HG03066 (cell line): ENCODE data around the gene REV3L.
"Not testable (repeated sequence)": the region's sequence is repeated elsewhere in the genome, so short reads cannot be mapped to it uniquely, and the experiment has no call there.

ENCODE experiments used
- ATAC-seq: cut with Tn5 transposase; IDR thresholded peaks from one replicate; pipeline ENCODE4 v1.9.1; 2021; ENCODE audit warnings: low read depth; ENCODE audit not compliant: unreplicated experiment

The REV3L gene

DNA sequence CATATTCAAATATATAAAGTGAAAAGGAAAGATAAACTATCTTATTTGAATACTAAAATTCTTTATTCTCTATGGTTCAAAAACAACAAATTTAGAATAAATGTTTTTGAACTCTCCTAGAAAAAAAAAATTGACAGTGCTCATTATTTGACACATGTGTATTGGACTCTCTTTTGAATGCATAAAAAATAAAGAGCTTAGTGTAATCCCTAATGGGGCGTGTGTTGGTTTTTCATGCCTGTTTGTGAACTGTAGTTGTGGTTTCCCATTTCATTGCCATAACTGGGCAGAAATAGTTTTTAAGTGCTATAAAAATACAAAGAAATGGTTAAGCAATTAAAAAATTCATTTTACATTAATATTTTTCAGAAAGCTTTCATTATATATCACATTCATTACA lies 101.3 kb downstream of the REV3L start:
- no peak for ATAC-seq

DNA sequence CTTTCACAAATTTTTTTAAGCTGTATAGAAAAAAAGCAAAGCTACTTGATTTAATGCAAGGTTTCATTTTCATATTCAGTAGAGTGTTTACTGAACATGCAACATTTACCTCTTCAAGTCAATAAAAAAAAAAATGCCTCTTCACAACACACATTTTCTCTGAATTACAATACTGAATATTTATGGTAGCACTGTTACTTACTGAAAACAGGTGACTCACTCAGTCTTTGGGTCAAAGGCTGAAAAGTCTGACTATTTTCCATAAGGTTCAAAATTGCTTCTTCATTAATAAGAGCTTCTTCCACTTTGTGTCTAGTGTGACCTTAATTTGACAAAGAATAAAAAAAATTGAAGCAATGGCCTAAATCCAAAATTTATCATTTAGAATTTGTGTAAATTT lies 101.9 kb downstream of the REV3L start:
- no peak for ATAC-seq

DNA sequence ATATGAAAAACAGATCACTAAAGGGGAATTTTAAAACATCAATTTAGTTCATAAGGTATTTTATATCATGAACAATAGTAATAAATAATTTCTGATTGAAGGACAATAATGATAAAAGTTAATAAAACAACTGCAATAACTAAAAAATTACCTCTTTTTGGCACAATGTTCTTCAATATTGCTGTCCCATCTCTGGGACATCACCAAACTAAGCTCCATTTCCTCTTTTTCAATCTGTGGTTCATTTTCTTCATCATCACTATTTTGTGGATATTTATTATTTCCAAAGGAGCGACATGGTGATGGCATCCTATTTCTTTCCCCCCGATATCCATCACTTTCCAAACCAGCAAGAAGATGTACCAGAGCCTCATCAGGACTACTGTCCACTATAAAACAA lies 103.2 kb downstream of the REV3L start:
- no peak for ATAC-seq

DNA sequence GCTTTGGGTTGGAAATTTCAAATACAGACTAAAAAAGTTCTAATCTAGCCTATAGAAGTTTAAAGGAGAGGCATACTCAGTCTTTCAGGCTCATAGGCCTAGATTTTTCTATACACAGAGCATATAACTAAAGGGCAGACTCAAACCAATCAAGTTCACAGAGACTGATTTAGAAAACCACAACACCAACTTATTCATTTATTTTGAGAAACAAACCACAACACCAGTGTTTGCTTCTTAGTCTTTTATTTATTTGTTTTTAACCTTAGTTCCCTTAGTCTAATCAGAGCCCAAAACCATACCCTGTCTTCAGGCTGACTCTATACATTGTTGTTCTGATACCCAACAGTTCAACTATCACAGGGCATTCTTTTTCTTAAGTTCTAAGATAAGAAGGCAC lies 103.7 kb downstream of the REV3L start:
- no peak for ATAC-seq

DNA sequence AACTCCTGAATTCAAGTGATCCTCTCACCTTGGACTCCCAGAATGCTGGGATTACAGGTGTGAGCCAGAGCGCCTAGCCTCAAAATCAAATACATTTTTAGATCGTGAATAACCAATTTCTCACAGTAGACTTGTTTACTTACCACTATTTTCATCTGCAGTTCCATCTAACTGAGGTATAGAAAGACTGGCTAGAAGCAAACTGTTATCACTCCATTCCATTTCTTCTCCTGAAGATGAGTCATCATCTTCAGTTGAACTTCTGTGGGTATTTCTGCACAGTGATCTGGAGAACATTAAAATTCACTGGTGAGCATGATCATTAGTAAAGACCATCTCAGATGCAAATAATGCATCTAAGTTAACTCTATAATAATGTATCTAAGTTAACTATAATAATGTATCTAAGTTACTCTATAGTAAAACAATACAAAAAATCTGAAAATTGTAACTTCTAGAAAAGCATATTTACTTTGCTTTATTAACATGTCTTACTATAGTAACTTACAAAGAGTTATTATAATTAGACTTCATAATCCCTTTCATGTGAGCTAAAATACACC lies 105.4 kb downstream of the REV3L start:
- ATAC-seq = no peak

DNA sequence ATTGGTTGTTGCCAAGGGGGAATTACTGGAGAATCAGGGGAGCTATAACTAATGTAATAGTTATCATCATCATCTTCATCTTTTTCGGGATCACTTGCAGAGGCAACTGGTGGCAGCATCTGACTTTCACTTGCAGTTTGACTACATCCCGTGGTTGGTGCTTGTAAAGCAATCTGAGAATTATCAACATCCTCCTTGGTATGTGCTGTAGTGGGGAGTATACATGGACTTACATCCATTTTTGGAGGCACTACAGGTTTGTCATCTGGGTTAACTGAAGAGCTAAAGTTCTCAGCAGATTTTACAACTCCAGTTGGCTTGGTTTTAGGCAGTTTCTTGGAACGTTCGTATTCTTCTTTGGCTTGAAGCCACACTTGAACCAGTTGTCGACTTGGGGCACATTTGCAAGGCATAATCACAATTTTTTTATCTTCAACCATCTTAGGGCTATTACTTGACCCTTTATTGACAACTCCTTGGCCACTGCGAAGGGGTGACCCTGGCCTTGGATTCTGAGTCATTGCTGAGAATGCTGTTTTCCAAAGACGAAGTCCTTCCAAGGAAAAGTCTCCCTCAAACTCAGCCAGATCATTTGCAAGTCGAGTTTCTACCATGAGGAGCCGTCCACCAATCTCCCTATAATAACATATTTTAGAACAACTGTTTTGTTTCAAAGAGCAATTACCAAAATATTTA lies 115.5 kb downstream of the REV3L start:
- ATAC-seq = no peak

DNA sequence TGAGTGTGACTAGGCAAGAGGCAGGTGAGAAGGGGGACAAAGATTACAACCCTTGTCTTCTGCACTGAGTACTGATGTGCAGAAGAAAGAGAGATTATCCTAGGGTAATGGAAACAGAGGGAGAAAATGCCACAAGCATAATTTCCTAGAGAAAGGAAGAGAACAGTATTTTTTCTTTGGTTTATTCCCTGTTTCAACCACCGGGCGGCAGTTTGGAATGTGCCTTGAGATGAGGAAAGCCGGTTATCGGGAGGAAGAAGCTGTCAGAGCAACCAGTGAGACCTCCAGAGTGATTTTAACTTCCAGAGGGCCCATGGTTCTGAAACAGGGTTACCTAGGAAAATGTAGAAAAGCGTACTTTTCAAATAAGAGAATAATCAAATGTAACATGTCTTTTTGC lies 121.4 kb downstream of the REV3L start:
- no peak for ATAC-seq

DNA sequence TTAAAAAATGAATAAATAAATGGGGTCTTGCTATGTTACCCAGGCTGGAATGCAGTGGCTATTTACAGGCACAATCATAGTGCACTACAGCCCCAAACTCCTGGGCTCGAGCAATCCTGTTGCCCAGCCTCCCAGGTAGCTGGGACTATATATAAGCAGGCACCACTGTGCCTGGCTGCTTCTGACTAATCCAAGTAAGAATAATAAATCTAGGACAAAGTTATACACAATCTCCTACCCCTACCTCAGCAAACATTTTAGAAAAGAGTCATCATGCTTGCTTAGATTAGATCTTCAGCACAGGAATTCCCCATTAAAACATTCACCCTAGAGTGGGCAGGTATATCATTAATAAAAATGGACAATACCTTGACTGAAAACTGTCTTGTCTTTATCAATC lies 124.6 kb downstream of the REV3L start:
- ATAC-seq = no peak

DNA sequence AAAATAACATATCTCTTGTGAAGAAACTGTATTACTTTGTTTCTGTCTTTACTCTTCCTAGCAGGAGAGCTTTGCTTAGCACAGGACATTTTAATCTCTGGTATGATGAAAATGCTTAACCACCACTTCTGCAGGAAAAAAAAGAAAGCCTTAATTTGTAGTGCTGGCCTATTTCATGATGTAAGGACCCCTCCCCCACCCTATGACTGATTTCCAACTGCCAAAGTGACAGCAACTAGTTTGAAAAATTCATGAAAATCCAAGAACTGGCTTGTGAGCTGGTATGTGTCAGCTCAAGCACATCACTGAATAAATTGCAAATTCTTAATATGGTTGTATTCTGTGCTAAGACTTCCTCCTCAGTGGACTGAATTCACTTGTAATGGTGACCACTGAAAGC lies 125.3 kb downstream of the REV3L start:
- no peak for ATAC-seq

DNA sequence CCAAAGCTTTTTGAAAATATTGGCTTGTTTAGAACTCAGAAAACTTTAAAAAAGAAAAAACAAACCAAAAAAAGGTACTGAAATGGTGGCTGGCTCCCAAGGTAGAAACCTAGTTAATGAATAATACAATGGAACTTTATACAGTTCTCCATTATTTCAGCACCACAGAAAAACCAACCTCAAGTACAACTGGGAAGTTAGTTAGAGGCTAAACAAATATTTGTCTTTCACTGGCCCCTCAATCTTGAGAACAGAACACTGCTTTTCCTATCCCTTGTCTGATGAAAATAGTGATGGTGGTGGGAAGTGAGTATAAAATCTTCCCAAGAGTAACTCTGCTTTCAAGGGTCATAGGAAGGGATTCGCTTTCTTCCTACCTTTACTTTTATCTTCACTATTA lies 126.5 kb downstream of the REV3L start:
- ATAC-seq = no peak

DNA sequence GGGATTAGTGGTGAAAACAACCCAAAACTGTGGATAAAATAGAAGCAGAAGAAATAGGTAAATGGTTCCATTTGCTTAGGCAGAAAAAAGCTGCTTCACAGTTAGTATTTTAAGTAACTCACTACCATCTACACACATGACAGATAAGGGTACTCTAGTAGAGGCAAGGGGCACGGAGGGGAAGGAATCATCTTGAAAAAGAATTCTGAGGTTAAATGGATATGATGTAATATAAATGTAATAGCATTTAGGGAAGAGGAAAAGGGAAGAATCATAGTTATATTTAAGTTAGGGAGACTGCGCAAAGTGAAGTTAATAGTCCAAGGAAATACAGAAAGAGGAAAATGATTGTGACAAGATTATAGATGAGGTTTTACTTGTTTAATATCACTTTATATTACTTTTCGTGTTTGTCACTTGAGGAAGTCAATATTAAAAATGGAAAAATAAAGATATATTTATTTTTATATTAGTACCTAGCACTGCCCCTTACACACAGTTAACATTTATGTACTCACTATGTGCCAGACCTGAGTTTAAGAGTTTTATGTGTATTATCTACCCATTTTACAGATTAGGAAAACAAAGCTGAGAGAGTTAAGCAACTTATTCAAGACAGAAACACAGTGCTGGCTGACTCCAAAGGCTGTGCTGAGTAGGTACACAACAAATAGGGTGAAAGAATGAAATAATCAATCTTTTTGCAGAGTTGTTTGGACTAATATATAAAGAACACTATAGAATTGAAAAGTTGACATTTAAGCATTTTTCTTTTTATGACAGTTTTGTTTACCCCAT lies 128.1 kb downstream of the REV3L start:
- ATAC-seq = no peak

DNA sequence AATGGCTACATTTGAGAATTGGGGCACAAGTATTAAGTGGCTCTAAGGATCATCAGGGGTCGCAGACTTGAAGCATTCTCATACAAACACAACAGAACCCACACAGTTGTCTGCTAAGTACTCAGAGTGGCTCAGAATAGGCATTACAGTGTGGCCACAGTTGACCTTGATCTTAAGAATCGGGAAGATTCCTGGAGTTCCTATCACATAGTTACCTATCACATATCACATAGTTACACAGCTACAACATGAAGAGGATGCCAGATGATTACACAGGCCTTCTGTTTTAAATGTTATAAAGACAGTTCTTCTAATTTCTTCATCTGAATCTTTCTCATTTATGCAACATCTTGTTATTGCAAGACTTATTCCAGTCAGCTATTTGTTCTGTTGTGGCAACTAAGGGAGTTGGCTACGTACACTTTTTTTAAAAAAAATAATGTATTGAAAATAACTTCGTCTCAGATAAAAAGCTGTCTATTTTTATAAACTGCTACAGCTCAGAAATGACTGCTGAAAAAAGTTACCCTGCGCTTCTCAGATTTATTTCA lies 129.0 kb downstream of the REV3L start:
- no peak for ATAC-seq

DNA sequence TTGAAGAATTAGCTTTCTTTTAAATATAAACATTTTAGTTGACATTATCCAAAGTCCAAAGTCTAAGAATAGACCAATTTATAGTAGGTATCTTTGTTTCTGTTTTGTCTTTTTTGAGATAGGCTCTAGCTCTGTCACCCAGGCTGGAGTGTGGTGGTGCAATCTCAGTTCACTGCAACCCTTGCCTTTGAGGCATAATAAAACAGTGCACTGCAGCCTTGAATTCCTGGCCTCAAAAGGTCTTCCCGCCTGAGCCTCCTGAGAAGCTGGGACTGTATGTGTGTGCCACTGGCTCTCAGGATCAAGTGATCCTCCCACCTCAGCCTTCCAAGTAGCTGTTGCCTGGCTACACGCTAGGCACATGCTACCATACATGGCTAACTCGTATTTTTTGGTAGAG lies 135.4 kb downstream of the REV3L start:
- ATAC-seq = no peak

DNA sequence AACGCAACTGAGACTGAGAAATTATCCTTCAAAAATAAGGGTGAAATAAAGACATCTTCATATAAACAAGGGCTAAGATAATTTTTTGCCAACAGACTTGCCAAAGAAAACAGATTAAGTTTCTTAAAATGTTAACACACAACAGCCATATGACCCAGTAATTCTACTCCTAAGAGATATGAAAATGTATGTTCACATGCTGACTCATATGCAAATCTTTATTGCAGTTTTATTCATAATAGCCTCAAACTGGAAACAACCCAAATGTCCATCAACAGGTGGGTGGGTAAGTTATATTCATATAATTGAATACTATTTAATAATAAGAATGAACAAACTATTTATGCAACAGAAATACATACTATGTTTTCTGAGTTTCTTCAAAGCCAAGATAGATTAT lies 140.1 kb downstream of the REV3L start:
- ATAC-seq = no peak

DNA sequence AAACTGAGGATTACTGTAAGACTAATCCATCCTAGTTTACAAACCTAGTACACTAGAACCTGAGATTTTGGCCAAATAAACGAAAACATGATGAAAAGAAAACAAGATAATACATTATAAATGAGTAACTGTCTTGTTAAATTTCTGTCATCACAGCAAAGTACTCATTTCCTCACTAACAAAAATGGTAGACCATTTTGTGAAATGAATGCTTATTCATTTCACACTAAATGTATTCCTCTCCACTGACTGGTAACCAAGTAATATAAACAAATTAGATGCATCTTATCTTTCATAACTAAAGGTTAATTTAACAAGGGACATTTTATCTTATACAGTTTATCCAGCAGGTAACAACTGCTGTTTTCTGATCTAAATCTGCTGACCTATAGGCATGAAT lies 143.7 kb downstream of the REV3L start:
- peak; percentile 44 for ATAC-seq

DNA sequence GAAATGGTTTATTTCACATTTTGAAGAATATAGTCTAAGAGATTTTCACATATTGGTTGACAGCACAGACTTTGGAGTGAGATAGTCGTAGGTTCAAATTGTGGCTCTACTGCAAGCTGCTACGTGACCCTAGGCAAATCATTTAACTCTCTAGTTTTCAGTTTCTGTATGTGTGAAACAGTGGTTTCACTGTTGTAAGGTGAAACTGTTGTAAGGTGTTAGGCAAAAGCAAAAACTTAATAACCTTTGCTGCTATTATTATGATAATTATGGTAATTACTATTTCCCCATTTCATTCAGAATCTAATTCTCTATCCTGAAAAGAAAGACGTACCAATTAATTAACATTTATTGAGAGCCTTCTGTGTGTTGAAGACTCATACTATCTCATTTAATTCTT lies 144.2 kb downstream of the REV3L start:
- peak; percentile 99 for ATAC-seq

DNA sequence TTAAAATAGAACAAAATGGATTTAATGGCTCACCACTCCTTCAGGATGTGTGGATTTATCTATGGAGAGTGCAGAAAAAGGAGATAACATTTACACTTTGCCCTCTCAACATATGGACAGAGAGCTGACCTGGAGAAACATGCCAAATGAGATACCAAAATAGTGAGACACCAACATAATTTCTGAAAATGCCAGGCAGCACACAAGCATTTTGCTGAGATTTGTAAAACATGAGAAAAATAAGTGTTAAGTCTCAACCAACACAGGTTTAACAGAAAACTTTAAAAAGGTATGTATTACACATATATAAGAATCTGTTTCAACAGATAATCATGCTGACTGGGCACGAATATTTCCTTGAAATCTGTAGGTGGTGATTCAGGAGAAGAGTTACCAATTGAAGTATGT lies 145.2 kb downstream of the REV3L start:
- no peak for ATAC-seq

DNA sequence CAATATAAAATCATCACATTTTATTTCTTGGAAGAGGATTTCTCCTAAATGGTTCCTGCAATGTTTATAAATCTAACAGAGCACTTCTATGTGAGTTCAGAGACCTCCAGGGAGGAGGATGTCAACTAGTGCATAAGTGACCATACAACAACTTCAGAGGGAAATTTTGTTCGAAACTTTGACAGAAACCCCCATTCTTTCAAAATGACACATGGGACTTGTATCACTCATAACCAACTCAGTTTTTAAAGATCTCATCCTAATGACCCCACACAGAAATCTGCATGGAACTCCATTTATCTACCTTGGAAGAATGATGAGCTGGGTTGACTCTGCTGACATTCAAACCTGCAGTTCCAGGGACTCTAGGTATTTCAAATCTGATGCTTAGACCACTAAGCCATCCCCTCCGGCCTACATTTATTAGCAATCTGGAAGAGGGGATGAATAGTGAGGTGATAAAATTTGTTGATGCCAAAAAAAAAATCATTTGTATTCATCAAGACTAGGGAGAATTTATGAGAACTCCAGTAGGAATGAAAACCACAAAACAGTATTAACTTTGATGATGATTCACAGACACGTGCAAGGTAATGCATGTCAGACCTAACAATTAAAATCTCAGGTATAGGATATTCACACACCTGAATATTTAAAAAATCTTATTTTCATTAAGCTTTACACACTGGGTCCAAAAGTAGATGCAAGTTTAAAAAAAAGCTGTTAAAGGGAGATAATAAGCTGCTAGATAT lies 153.0 kb downstream of the REV3L start:
- no peak for ATAC-seq

DNA sequence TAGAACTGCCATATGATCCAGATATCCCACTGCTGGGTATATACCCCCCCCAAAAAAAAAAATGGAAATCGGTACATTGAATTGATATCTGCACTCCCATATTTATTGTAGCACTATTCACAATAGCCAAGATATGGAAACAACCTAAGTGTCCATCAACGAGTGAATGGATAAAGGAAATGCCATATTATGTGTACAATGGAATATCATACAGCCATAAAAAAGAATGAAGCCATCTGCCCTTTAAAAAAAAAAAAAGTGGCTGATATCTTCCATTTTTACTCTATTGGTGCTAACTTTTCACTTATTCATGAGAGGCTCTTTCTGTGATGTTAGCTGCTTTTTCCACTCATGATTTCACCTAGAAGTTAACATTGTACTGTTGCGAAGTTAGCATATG lies 156.5 kb downstream of the REV3L start:
- no peak for ATAC-seq

DNA sequence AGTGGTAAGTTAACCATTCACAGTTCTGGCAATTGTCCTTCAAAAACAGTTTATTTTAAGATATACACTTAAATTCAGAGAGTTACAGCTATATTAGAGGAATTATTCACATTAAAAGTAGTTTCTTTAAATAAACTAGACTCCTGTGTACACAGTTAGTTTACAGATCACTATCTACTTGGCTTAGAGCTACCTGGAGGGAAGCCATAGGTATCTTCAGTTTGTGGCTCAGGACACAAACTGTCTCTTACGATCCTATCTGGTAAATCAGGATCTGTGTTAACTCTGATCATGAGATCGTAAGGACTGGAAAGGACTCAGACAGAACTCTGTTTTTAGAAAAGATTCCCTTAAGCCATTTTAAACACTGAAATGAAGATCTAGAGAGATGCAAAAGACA lies 160.9 kb downstream of the REV3L start:
- ATAC-seq = no peak

DNA sequence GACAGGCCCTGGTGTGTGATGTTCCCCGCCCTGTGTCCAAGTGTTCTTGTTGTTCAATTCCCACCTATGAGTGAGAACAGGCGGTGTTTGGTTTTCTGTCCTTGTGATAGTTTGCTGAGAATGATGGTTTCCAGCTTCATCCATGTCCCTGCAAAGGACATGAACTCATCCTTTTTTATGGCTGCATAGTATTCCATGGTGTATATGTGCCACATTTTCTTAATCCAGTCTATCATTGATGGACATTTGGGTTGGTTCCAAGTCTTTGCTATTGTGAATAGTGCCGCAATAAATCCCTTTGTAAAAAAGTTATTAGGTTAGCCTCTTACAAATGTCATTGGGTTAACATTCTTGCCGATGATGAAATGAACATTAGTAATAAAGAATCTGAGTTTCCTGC lies 175.1 kb downstream of the REV3L start:
- ATAC-seq = not testable (repeated sequence)
